Epithelial cell of prostate (primary cell): ENCODE data around the gene MYRIP.
"Not testable (repeated sequence)": the region's sequence is repeated elsewhere in the genome, so short reads cannot be mapped to it uniquely, and the experiment has no call there.

Experiments used
- DNase-seq: peaks from one replicate; pipeline ENCODE4 v3.0.0-alpha.2; 2011; ENCODE audit warnings: low read depth, low spot score
- H3K27ac ChIP-seq: fragments of 450-650 bp; 2 replicates; pipeline ENCODE4 v1.5.1; 2017; ENCODE audit warnings: mild to moderate bottlenecking

The MYRIP gene

GRCh38 chr3:40249168-40249567, 439.8 kb downstream of the MYRIP start:
- H3K27ac ChIP-seq: no peak overlapping the region
- DNase-seq: no peak

GRCh38 chr3:40254491-40254890, 445.1 kb downstream of the MYRIP start:
- DNase-seq: no peak
- H3K27ac ChIP-seq: no peak overlapping the region

- DNase-seq: no peak
- H3K27ac ChIP-seq: no peak overlapping the region
Measured at GRCh38 chr3:40254891-40255290, 445.5 kb downstream of the MYRIP start.

- DNase-seq: no peak
- H3K27ac ChIP-seq: no peak overlapping the region
Measured at GRCh38 chr3:40255532-40255931, 446.1 kb downstream of the MYRIP start.

GRCh38 chr3:40258064-40258463, 448.7 kb downstream of the MYRIP start:
- no peak overlapping the region for H3K27ac ChIP-seq
- no peak for DNase-seq

GRCh38 chr3:40258555-40258954, 449.1 kb downstream of the MYRIP start:
- DNase-seq: peak; percentile 72
- H3K27ac ChIP-seq: no peak overlapping the region

GRCh38 chr3:40262331-40262730, 452.9 kb downstream of the MYRIP start:
- DNase-seq: no peak
- no peak overlapping the region for H3K27ac ChIP-seq

- H3K27ac ChIP-seq: no peak overlapping the region
- DNase-seq: no peak
Measured at GRCh38 chr3:40264451-40264850, 455.0 kb downstream of the MYRIP start.

GRCh38 chr3:40265181-40265580, 455.8 kb downstream of the MYRIP start:
- DNase-seq: no peak
- no peak overlapping the region for H3K27ac ChIP-seq

GRCh38 chr3:40267937-40268724, 458.7 kb downstream of the MYRIP start:
- no peak overlapping the region for H3K27ac ChIP-seq
- no peak for DNase-seq

GRCh38 chr3:40268802-40269524, 459.6 kb downstream of the MYRIP start:
- H3K27ac ChIP-seq: no peak overlapping the region
- DNase-seq: no peak

- DNase-seq: no peak
- H3K27ac ChIP-seq: no peak overlapping the region
Measured at GRCh38 chr3:40278791-40279190, 469.4 kb downstream of the MYRIP start.

- DNase-seq: no peak
- no peak overlapping the region for H3K27ac ChIP-seq
Measured at GRCh38 chr3:40281995-40282394, 472.6 kb downstream of the MYRIP start.

- DNase-seq, H3K27ac ChIP-seq: not testable (repeated sequence)
Measured at GRCh38 chr3:40283057-40283456, 473.6 kb downstream of the MYRIP start.

- H3K27ac ChIP-seq: no peak overlapping the region
- no peak for DNase-seq
Measured at GRCh38 chr3:40287248-40287647, 477.8 kb downstream of the MYRIP start.

GRCh38 chr3:40290396-40290795, 481.0 kb downstream of the MYRIP start:
- DNase-seq: no peak
- no peak overlapping the region for H3K27ac ChIP-seq

GRCh38 chr3:40291471-40291870, 482.1 kb downstream of the MYRIP start:
- H3K27ac ChIP-seq: no peak overlapping the region
- DNase-seq: no peak

GRCh38 chr3:40292637-40293349, 483.4 kb downstream of the MYRIP start:
- no peak overlapping the region for H3K27ac ChIP-seq
- DNase-seq: no peak

GRCh38 chr3:40294434-40294833, 485.0 kb downstream of the MYRIP start:
- no peak for DNase-seq
- H3K27ac ChIP-seq: no peak overlapping the region

GRCh38 chr3:40298075-40298474, 488.7 kb downstream of the MYRIP start:
- no peak overlapping the region for H3K27ac ChIP-seq
- DNase-seq: no peak

- H3K27ac ChIP-seq: no peak overlapping the region
- DNase-seq: no peak
Measured at GRCh38 chr3:40299130-40299720, 489.8 kb downstream of the MYRIP start.
